Retinal pigment epithelial cell (primary cell): ENCODE data around the gene DEPDC1.

ENCODE experiments used
- DNase-seq: peaks from one replicate; pipeline ENCODE4 v3.0.0-alpha.2; 2010; ENCODE audit warnings: low read depth
- H3K4me3 ChIP-seq: 2 replicates; pipeline ENCODE4 v1.5.1; 2011; ENCODE audit warnings: mild to moderate bottlenecking, low read length, control low read depth, moderate library complexity
- TF ChIP-seq, protein P1 (sequence below): conservative IDR thresholded peaks from 2 replicates; pipeline ENCODE4 v1.5.1; 2011; ENCODE audit warnings: low read depth, low read length, control low read depth, inconsistent platforms

The DEPDC1 gene

GRCh38 chr1:68454534-68454933 is 42.3 kb downstream of the DEPDC1 start:
- TF ChIP-seq, protein P1, sequence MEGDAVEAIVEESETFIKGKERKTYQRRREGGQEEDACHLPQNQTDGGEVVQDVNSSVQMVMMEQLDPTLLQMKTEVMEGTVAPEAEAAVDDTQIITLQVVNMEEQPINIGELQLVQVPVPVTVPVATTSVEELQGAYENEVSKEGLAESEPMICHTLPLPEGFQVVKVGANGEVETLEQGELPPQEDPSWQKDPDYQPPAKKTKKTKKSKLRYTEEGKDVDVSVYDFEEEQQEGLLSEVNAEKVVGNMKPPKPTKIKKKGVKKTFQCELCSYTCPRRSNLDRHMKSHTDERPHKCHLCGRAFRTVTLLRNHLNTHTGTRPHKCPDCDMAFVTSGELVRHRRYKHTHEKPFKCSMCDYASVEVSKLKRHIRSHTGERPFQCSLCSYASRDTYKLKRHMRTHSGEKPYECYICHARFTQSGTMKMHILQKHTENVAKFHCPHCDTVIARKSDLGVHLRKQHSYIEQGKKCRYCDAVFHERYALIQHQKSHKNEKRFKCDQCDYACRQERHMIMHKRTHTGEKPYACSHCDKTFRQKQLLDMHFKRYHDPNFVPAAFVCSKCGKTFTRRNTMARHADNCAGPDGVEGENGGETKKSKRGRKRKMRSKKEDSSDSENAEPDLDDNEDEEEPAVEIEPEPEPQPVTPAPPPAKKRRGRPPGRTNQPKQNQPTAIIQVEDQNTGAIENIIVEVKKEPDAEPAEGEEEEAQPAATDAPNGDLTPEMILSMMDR: peak; percentile 38
- no peak overlapping the region for H3K4me3 ChIP-seq
- no peak for DNase-seq

- TF ChIP-seq, protein P1: no peak
- H3K4me3 ChIP-seq: no peak overlapping the region
- DNase-seq: no peak
Observed at GRCh38 chr1:68453060-68453670, 43.7 kb downstream of the DEPDC1 start.

DNA sequence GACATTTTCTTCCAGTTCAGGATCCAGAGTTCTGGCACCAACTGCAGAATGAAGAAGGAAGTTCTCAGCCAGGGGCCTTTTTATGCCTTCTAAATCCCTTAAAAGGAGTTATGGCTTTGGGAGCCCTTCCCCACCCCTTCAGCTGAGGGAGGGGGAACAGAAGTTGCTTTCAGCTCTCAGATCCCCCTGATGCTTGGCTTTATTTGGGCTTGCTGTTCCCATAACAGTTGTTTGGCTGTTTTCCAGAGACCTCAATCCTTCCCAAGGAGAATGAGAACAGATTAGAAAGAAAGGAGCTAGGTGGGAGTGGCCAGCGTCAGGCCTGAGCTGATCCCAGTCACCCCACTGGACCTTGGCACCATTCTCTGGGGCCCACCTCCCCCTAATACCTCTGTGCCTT is 47.0 kb downstream of the DEPDC1 start, which contains the start of gene RPE65:
Gene RPE65, minus strand, starts transcription at position 54 of the 400 bp plus-strand sequence. Its CDS starts 49 bp downstream, at position 5.
- DNase-seq: peak; percentile 95
- TF ChIP-seq, protein P1: no peak
- peak within 1 kb of the TSS; percentile 0 for H3K4me3 ChIP-seq

- TF ChIP-seq, protein P1: peak; percentile 23
- no peak overlapping the region for H3K4me3 ChIP-seq
- DNase-seq: no peak
Observed at GRCh38 chr1:68448365-68448764, 48.5 kb downstream of the DEPDC1 start.

- no peak overlapping the region for H3K4me3 ChIP-seq
- TF ChIP-seq, protein P1: no peak
- DNase-seq: no peak
Observed at GRCh38 chr1:68445709-68446108, 51.2 kb downstream of the DEPDC1 start.

- no peak for DNase-seq
- H3K4me3 ChIP-seq: no peak overlapping the region
- TF ChIP-seq, protein P1: peak; percentile 77
Observed at GRCh38 chr1:68442822-68443556, 53.9 kb downstream of the DEPDC1 start.

DNA sequence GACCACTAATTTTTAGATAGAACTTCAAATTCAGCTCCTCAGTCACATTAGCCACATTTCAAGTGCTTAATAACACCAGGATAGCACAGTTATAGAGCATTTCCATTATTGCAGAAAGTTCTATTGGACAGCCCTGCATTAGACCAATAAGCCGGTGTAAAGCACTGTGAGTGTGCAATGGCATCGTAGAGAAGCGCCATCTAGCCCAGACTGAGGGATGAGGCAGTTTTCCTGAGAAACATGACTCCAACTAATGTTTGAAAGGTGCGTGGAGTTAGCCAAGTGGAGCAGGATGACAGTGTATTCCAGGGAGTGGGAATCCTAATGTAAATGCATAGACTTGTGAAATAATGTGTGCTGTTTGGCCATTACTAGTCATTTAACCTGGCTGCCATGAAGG is 54.9 kb downstream of the DEPDC1 start:
- TF ChIP-seq, protein P1: no peak
- no peak overlapping the region for H3K4me3 ChIP-seq
- DNase-seq: no peak
